H9 (cell line): Measurements from ENCODE around the gene ADCK2. TPM values are rescaled to one million over a fixed set of nuclear protein-coding genes. Genes with fewer than 3 reads are reported as not detected.
A peak's percentile ranks its signal among the peaks of the same experiment; 100 is the strongest.

Source experiments
- DNase-seq: peaks from one replicate; pipeline ENCODE4 v3.0.0-alpha.2; 2017
- H2AFZ ChIP-seq: one replicate; pipeline ENCODE4 v1.6.1; 2013; ENCODE audit warnings: mild to moderate bottlenecking, low read length, control low read depth, moderate library complexity
- H2AK5ac ChIP-seq: 2 replicates; pipeline ENCODE4 v1.6.1; 2013; ENCODE audit warnings: low read length, control low read depth, mixed read lengths; ENCODE audit not compliant: insufficient read length
- H2BK120ac ChIP-seq: one replicate; pipeline ENCODE4 v1.6.1; 2013; ENCODE audit warnings: low read depth, mild to moderate bottlenecking, low read length, control low read depth, inconsistent platforms; ENCODE audit not compliant: poor library complexity, severe bottlenecking
- H2BK12ac ChIP-seq: 2 replicates; pipeline ENCODE4 v1.6.1; 2013; ENCODE audit warnings: low read length, control low read depth, mixed read lengths, low read depth; ENCODE audit not compliant: insufficient read length
- H2BK15ac ChIP-seq: 2 replicates; pipeline ENCODE4 v1.6.1; 2013; ENCODE audit warnings: low read depth, low read length, control low read depth
- H2BK20ac ChIP-seq: one replicate; pipeline ENCODE4 v1.6.1; 2013; ENCODE audit warnings: low read depth, mild to moderate bottlenecking, low read length, control low read depth, inconsistent platforms; ENCODE audit not compliant: poor library complexity, severe bottlenecking
- H2BK5ac ChIP-seq: 2 replicates; pipeline ENCODE4 v1.6.1; 2013; ENCODE audit warnings: low read length, control low read depth, mixed read lengths; ENCODE audit not compliant: insufficient read length
- H3K14ac ChIP-seq: 2 replicates; pipeline ENCODE4 v1.6.1; 2013; ENCODE audit warnings: low read length, control low read depth; ENCODE audit not compliant: insufficient read depth
- H3K18ac ChIP-seq: 2 replicates; pipeline ENCODE4 v1.6.1; 2013; ENCODE audit warnings: low read depth, mild to moderate bottlenecking, mixed read lengths, low read length, control low read depth; ENCODE audit not compliant: insufficient read length
- H3K23ac ChIP-seq: 2 replicates; pipeline ENCODE4 v1.6.1; 2013; ENCODE audit warnings: low read length, control low read depth, mixed read lengths, low read depth; ENCODE audit not compliant: insufficient read length
- H3K23me2 ChIP-seq: 2 replicates; pipeline ENCODE4 v1.6.1; 2013; ENCODE audit warnings: low read depth, mild to moderate bottlenecking, mixed read lengths, low read length, control low read depth; ENCODE audit not compliant: insufficient read length, poor library complexity, severe bottlenecking
- H3K27ac ChIP-seq: 2 replicates; pipeline ENCODE4 v1.5.1; 2013; ENCODE audit warnings: low read length, control low read depth, mixed read lengths, low read depth; ENCODE audit not compliant: insufficient read length
- H3K27me3 ChIP-seq: 2 replicates; pipeline ENCODE4 v1.6.1; 2013; ENCODE audit warnings: low read length, control low read depth, inconsistent platforms; ENCODE audit not compliant: insufficient read depth
- H3K4ac ChIP-seq: 2 replicates; pipeline ENCODE4 v1.6.1; 2013; ENCODE audit warnings: low read depth, mild to moderate bottlenecking, control low read depth, inconsistent platforms, low read length, moderate library complexity
- H3K4me1 ChIP-seq: 2 replicates; pipeline ENCODE4 v1.6.1; 2013; ENCODE audit warnings: low read length, control low read depth, inconsistent platforms; ENCODE audit not compliant: insufficient read depth
- H3K4me2 ChIP-seq: 2 replicates; pipeline ENCODE4 v1.6.1; 2013; ENCODE audit warnings: low read length, control low read depth, mixed read lengths; ENCODE audit not compliant: insufficient read length, insufficient read depth
- H3K56ac ChIP-seq: 2 replicates; pipeline ENCODE4 v1.6.1; 2013; ENCODE audit warnings: low read depth, mild to moderate bottlenecking, mixed read lengths, low read length, control low read depth; ENCODE audit not compliant: insufficient read length
- H3K79me1 ChIP-seq: 2 replicates; pipeline ENCODE4 v1.6.1; 2013; ENCODE audit warnings: low read depth, mild to moderate bottlenecking, moderate library complexity, low read length, control low read depth, inconsistent platforms; ENCODE audit not compliant: insufficient read depth, poor library complexity, severe bottlenecking
- H3K79me2 ChIP-seq: 2 replicates; pipeline ENCODE4 v1.6.1; 2013; ENCODE audit warnings: low read length, control low read depth, inconsistent platforms; ENCODE audit not compliant: insufficient read depth
- H3K9ac ChIP-seq: 2 replicates; pipeline ENCODE4 v1.6.1; 2013; ENCODE audit warnings: low read length, control low read depth, mixed read lengths; ENCODE audit not compliant: insufficient read length; ENCODE audit errors: extremely low read depth
- H3K9me3 ChIP-seq: one replicate; pipeline ENCODE4 v1.6.1; 2013; ENCODE audit warnings: low read depth, low read length, inconsistent platforms; ENCODE audit not compliant: control insufficient read depth
- H3T11ph ChIP-seq: one replicate; pipeline ENCODE4 v1.6.1; 2013; ENCODE audit warnings: mild to moderate bottlenecking, low read length, control low read depth, inconsistent platforms
- H4K20me1 ChIP-seq: one replicate; pipeline ENCODE4 v1.6.1; 2013; ENCODE audit not compliant: control insufficient read depth, insufficient read length, insufficient read depth
- H4K5ac ChIP-seq: 2 replicates; pipeline ENCODE4 v1.6.1; 2013; ENCODE audit warnings: low read depth, mild to moderate bottlenecking, mixed read lengths, low read length, control low read depth; ENCODE audit not compliant: insufficient read length
- H4K8ac ChIP-seq: replicated peaks from 2 replicates; pipeline ENCODE4 v1.6.1; 2013; ENCODE audit warnings: low read length, control low read depth, mixed read lengths, low read depth; ENCODE audit not compliant: insufficient read length
- H4K91ac ChIP-seq: 2 replicates; pipeline ENCODE4 v1.6.1; 2013; ENCODE audit warnings: low read depth, mild to moderate bottlenecking, moderate library complexity, mixed read lengths, low read length, control low read depth; ENCODE audit not compliant: insufficient read length
- H3K27ac Mint-ChIP-seq, 3 experiments: 2 replicates in 2 of 3; 3 replicates in 1 of 3; pipeline ENCODE4 v1.8.0; 2020 to 2021; ENCODE audit warnings: mixed read lengths in 3 of 3, mild to moderate bottlenecking in 1 of 3, moderate library complexity in 1 of 3
- H3K27me3 Mint-ChIP-seq: 2 replicates; pipeline ENCODE4 v1.8.0; 2021; ENCODE audit warnings: low read depth, mild to moderate bottlenecking, moderate library complexity, mixed read lengths
- H3K36me3 Mint-ChIP-seq, 3 experiments: 2 replicates in 2 of 3; 3 replicates in 1 of 3; pipeline ENCODE4 v1.8.0; 2020 to 2021; ENCODE audit warnings: low read depth in 3 of 3, mixed read lengths in 3 of 3; ENCODE audit not compliant: insufficient read depth in 1 of 3
- H3K4me1 Mint-ChIP-seq, 2 experiments: 2 replicates each; pipeline ENCODE4 v1.8.0; 2020; ENCODE audit warnings: mixed read lengths in 2 of 2
- H3K4me3 Mint-ChIP-seq, 2 experiments: 2 replicates in 1 of 2; 3 replicates in 1 of 2; pipeline ENCODE4 v1.8.0; 2020 to 2021; ENCODE audit warnings: mild to moderate bottlenecking in 2 of 2, mixed read lengths in 2 of 2, moderate library complexity in 1 of 2
- H3K9me3 Mint-ChIP-seq, 2 experiments: 2 replicates in 1 of 2; 3 replicates in 1 of 2; pipeline ENCODE4 v1.8.0; 2020; ENCODE audit warnings: mild to moderate bottlenecking in 2 of 2, mixed read lengths in 2 of 2, moderate library complexity in 1 of 2
- CTCF ChIP-seq: fragments of 200-600 bp; sonication (generic); conservative IDR thresholded peaks from 3 replicates; pipeline ENCODE4 v1.8.0; 2021; ENCODE audit warnings: antibody characterized with exemption, mild to moderate bottlenecking
- WGBS: extraction: QIAGEN DNeasy Blood & Tissue Kit; methylation state at CpG from one replicate; pipeline ENCODE4 v1.1.7; 2013; ENCODE audit warnings: missing lambda C conversion rate, low lambda C conversion rate, mixed read lengths; ENCODE audit not compliant: insufficient read length; ENCODE audit errors: extremely low coverage; 5-methylcytosine and 5-hydroxymethylcytosine counted together
- total RNA-seq: library from RNA; stranded (reverse); gene quantifications from 2 replicates; pipeline ENCODE4 v1.2.1, GENCODE V29; 2021

Gene ADCK2
- total RNA-seq, 1 experiment from 2014 or later = 12.4 TPM

GRCh38 chr7:140704205-140704604 is 31.5 kb downstream of the ADCK2 start:
- Histone ChIP-seq H3K56ac (no peak overlapping the region), H3K27ac (no peak overlapping the region), H2AK5ac (no peak overlapping the region), H3K4ac (no peak overlapping the region), H3K4me2 (no peak overlapping the region), H4K8ac (no peak overlapping the region), H3K23me2 (no peaks in the 10 kb centered on the region), H2BK12ac (no peak overlapping the region), H3K79me2 (peaks cover 4% of the 10 kb centered on the region; the same call in 1 of the 2 replicates), H3K9ac (no peak overlapping the region), H3K27me3 (no peaks in the 10 kb centered on the region), H3K79me1 (no peaks in the 10 kb centered on the region), H4K91ac (no peak overlapping the region), H2AFZ (no peak overlapping the region), H3K9me3 (no peaks in the 10 kb centered on the region), H3K4me1 (no peaks in the 10 kb centered on the region), H3T11ph (no peak overlapping the region), H2BK20ac (no peak overlapping the region), H2BK5ac (no peak overlapping the region), H3K14ac (no peak overlapping the region), H2BK15ac (no peak overlapping the region), H4K20me1 (no peaks in the 10 kb centered on the region), H4K5ac (no peak overlapping the region), H3K23ac (no peak overlapping the region), H3K18ac (no peak overlapping the region), H2BK120ac (no peak overlapping the region)
- DNase-seq = no peak
- Mint-ChIP-seq H3K9me3 (no peaks in the 10 kb centered on the region), H3K27me3 (no peaks in the 10 kb centered on the region), H3K36me3 (peaks cover 11 to 39% (median 31%) of the 10 kb centered on the region in 3 experiments; a peak in 6 of 7 replicates), H3K4me3 (no peak overlapping the region), H3K4me1 (no peaks in the 10 kb centered on the region), H3K27ac (peak overlapping the region in 1 of 3 experiments; percentile 7; a peak in 1 of 7 replicates)
- no CpG with 5 or more reads among the region's 2 CpGs for WGBS
- no peak for TF ChIP-seq CTCF
